Thyroid gland (tissue), 4 donors: ENCODE measurements around the gene MRPL9. TPM values are rescaled to one million over a fixed set of nuclear protein-coding genes. Genes with fewer than 3 reads are reported as not detected.

Experiments
- DNase-seq, 2 donors: peaks; one replicate each; pipeline ENCODE4 v3.0.0-alpha.2; 2019
- H3K27ac ChIP-seq, 3 donors: fragments of 200-600 bp; sonication (generic); 1 replicate in 2 of 3; 2 replicates in 1 of 3; pipeline ENCODE4 v1.5.1; 2016 to 2019; ENCODE audit warnings: mild to moderate bottlenecking in 1 of 3, moderate library complexity in 1 of 3
- H3K27me3 ChIP-seq: fragments of 200-600 bp; sonication (generic); one replicate; pipeline ENCODE4 v1.5.1; 2019
- H3K36me3 ChIP-seq, 2 donors: fragments of 200-600 bp; sonication (generic); one replicate each; pipeline ENCODE4 v1.5.1; 2016 to 2019
- H3K4me1 ChIP-seq, 2 donors: fragments of 200-600 bp; sonication (generic); one replicate each; pipeline ENCODE4 v1.5.1; 2017 to 2019
- H3K4me3 ChIP-seq, 3 donors: fragments of 200-600 bp; sonication (generic); replicated peaks in 1 of 3; 1 replicate in 2 of 3; 2 replicates in 1 of 3; pipeline ENCODE4 v1.5.1; 2016; ENCODE audit warnings: mild to moderate bottlenecking in 1 of 3
- H3K9me3 ChIP-seq: fragments of 200-600 bp; sonication (generic); one replicate; pipeline ENCODE4 v1.5.1; 2017
- POLR2A ChIP-seq, 2 donors: fragments of 450-650 bp; IDR thresholded peaks; one replicate each; pipeline ENCODE4 v1.6.1; 2017; ENCODE audit warnings: antibody characterized with exemption in 2 of 2, mild to moderate bottlenecking in 2 of 2, moderate library complexity in 1 of 2
- WGBS, 2 donors: methylation state at CpG; one replicate each; pipeline ENCODE4 v1.1.5; 2017; 5-methylcytosine and 5-hydroxymethylcytosine counted together
- intact Hi-C: fragments of 100-400 bp; cut with DNase I; formaldehyde crosslinking; loops from one replicate; pipeline ENCODE4 v1.15.1; 2023
- total RNA-seq, 4 donors: library from RNA; depleted of rRNA; stranded (reverse); fragments of >200 nt; gene quantifications; one replicate each; pipeline ENCODE4 v1.2.3, GENCODE V29; 2016
- TF ChIP-seq, protein P1 (sequence below), 6 experiments: fragments of 200-600 bp in 3 of 6; fragments of 450-650 bp in 3 of 6; sonication (generic) in 3 of 6; IDR thresholded peaks; one replicate each; pipeline ENCODE4 v1.5.1; 2016 to 2019; ENCODE audit warnings: antibody characterized with exemption in 6 of 6, mild to moderate bottlenecking in 2 of 6, inconsistent platforms in 1 of 6, moderate library complexity in 1 of 6

The MRPL9 gene
- total RNA-seq, 4 donors from 2014 or later: 57.2 to 66.5 (median 61.8) TPM

DNA sequence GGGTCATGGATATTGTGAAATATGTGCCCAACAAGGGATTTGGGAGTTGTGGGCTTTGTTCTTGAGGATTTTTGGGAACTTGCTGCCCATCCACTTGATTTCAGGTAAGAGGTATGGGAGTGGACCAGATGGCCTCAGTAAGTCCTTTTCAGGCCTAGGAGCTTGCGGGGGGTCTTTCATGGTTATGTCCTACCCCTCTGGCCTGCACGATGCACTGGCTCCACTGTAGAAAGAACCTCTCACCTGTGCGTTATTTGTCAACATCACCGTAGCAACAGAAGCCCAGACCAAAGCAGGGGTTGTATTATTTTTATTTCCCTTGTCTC is 33.4 kb downstream of the MRPL9 start:
- Histone ChIP-seq H3K4me1 (no peaks in the 10 kb centered on the region), H3K4me3 (no peak overlapping the region), H3K36me3 (no peaks in the 10 kb centered on the region), H3K27me3 (no peaks in the 10 kb centered on the region), H3K27ac (no peak overlapping the region), H3K9me3 (no peaks in the 10 kb centered on the region)
- TF ChIP-seq POLR2A (IDR thresholded peaks at IDR 0.05): no peak
- TF ChIP-seq, protein P1, sequence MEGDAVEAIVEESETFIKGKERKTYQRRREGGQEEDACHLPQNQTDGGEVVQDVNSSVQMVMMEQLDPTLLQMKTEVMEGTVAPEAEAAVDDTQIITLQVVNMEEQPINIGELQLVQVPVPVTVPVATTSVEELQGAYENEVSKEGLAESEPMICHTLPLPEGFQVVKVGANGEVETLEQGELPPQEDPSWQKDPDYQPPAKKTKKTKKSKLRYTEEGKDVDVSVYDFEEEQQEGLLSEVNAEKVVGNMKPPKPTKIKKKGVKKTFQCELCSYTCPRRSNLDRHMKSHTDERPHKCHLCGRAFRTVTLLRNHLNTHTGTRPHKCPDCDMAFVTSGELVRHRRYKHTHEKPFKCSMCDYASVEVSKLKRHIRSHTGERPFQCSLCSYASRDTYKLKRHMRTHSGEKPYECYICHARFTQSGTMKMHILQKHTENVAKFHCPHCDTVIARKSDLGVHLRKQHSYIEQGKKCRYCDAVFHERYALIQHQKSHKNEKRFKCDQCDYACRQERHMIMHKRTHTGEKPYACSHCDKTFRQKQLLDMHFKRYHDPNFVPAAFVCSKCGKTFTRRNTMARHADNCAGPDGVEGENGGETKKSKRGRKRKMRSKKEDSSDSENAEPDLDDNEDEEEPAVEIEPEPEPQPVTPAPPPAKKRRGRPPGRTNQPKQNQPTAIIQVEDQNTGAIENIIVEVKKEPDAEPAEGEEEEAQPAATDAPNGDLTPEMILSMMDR (IDR thresholded peaks at IDR 0.05): no peak
- WGBS, 2 donors: 81% methylated on average over 4 of the region's 4 CpGs
- DNase-seq: no peak
- intact Hi-C loops: loop anchor here (10.0 kb wide), 3 partner anchors 105 to 285 kb away; partner anchors contain the start of genes C2CD4D and RORC

DNA sequence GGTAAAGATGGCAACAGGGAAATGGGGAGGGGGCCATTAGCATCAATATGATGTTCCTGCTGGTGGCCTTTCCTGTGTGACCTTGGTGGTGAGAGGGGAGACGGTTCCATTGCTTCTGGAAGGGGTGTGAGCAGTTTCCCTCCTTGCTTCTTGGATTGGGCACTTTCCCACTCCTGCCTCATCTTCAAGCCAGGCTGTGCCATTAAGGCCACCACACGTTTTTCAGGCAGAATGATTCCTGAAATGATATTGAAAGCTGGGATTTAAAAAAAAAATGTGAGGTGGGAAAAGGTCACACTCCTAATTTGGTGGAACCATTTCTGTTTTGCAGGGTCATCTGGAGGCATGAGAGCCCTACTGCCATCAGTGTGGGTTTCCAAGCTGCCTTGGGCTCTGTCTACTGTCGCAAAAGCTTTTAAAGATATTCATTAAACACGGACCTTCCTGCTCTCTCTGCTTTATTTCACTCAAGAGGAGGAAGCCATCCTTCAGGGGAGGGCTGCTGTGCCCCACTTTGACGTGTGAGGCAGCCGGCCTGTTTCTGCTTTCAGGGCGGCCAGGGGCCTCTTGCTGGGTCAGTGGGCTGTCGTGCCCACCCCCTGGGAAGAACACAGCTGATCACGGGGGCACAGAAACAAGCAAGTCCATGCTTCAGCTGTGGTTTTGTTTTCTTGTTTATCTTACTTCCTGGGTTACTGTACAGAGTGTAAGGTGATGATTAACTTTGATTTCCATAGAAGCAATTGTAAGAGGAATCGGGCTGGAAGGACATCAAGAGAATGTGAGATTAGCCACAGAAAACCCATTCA is 33.9 kb downstream of the MRPL9 start:
- Histone ChIP-seq H3K27ac (no peak overlapping the region), H3K27me3 (no peaks in the 10 kb centered on the region), H3K4me3 (no peak overlapping the region), H3K36me3 (no peaks in the 10 kb centered on the region), H3K9me3 (no peaks in the 10 kb centered on the region), H3K4me1 (no peaks in the 10 kb centered on the region)
- no peak for TF ChIP-seq POLR2A (IDR thresholded peaks at IDR 0.05)
- TF ChIP-seq, protein P1 (IDR thresholded peaks at IDR 0.05): no peak
- DNase-seq: no peak
- WGBS, 2 donors: 77 to 79% methylated on average over 10 of the region's 10 CpGs
- intact Hi-C loops: no loop called here

DNA sequence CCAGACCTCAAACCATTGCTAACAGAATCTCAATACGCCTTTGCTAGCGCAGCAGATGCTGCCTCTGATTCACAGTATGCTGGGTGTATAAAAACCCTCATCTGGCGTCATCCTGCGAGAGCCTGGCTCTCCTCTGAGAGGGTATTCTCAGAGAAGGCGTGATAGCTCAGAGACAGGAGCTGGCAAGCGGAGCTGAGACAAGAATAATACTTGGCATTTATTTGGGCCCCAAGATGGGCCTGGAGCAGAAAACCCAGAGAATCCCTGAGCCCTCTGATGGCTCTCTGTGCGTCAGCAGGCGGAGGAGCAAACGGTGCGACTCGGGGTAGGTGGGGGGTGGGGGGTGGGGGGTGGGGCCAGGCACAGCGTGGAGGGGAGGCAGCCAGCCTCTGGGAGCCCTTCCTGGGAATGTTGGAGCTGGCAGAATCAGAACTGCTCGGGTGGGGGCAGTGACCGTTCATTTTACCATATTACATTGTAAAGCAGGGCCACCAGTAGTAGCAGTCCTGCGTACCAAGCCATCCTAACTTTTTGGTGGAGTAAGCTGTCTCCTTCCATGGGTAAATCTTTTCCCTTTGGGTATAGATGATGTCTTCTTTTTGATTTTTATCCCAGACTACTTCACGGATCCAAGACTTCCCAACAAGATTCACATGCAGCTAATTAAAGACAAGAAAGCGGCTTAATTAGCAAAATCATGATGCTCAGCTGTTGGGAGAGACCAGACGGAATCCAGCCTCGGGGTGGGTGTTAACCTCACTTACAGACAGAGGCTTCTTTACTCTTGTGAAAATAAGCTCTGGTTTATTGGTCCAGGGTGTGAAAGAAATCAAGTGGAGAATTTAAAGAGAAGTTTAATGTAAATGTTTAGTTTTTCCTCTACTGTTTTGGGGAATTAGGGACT is 34.9 kb downstream of the MRPL9 start:
- no peak overlapping the region for H3K4me3 ChIP-seq
- H3K27ac ChIP-seq: no peak overlapping the region
- WGBS, 2 donors: 42 to 50% methylated on average over 14 to 19 of the region's 19 CpGs
- H3K4me1 ChIP-seq: no peaks in the 10 kb centered on the region
- H3K9me3 ChIP-seq: no peaks in the 10 kb centered on the region
- intact Hi-C loops: no loop called here
- H3K36me3 ChIP-seq: no peaks in the 10 kb centered on the region
- no peak for DNase-seq
- peaks cover 3% of the 10 kb centered on the region for H3K27me3 ChIP-seq
- TF ChIP-seq, protein P1 (IDR thresholded peaks at IDR 0.05): no peak
- TF ChIP-seq POLR2A (IDR thresholded peaks at IDR 0.05): no peak

DNA sequence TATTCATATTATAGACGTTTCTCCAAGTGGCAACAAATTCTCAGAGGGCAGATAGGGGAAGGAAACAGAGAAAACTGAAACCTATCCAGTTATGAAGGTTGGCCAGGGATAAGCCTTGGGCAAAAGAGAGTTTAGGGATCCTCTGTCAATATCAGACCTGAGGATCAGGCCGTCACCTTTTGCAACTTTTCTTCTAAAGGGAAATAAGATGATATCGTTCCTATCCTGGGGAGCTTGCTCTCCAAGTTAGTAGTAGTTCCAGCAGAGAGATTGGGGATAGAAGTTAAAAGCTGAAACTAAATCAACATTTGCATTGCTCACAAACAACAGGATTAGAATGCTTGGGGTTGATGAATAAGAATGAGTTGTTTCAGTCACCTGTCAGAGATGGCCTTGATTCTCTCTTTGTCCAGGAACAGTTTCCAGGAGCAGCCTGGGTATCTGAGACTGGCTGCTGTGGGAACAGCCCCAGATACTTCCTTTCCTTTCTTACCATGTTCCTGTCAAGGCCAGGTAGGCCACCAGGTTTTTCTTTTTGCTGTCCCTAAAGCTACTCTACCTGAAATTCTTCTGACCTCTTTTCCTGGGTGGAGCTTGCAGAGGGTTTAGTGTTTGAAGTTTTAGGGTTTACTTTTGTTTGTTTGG is 39.4 kb downstream of the MRPL9 start:
- Histone ChIP-seq H3K27ac (no peak overlapping the region), H3K4me3 (no peak overlapping the region), H3K36me3 (no peaks in the 10 kb centered on the region), H3K9me3 (no peaks in the 10 kb centered on the region), H3K4me1 (peaks cover 6 to 17% of the 10 kb centered on the region in 2 donors), H3K27me3 (peaks cover 4% of the 10 kb centered on the region)
- intact Hi-C loops: no loop called here
- WGBS, 2 donors: 40 to 48% methylated on average over 3 of the region's 3 CpGs
- TF ChIP-seq, protein P1 (IDR thresholded peaks at IDR 0.05): no peak
- no peak for TF ChIP-seq POLR2A (IDR thresholded peaks at IDR 0.05)
- DNase-seq: no peak
